Measurements from ENCODE around the gene VAV3.

The VAV3 gene

DNA sequence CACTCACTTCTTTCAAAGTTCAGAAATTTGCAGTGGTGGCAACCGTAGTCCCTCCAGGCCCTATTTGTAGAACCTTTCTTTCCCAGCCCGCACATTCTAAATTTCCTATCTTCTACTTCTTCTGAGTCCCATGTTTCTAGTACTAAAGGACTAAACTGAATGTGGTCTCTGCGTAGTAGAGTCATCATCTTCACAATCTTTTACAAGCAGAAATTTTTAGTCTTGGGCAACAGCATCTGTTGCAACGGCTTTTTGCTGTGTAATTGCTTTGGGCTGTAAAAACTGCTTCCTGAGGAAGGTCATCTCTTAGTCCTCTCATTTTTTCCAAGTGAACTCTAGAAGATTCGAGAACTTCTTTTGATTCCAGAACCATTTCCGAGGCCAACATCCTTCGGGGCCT is 23.9 kb downstream of the VAV3 start:
- TF ChIP-seq, protein P1, sequence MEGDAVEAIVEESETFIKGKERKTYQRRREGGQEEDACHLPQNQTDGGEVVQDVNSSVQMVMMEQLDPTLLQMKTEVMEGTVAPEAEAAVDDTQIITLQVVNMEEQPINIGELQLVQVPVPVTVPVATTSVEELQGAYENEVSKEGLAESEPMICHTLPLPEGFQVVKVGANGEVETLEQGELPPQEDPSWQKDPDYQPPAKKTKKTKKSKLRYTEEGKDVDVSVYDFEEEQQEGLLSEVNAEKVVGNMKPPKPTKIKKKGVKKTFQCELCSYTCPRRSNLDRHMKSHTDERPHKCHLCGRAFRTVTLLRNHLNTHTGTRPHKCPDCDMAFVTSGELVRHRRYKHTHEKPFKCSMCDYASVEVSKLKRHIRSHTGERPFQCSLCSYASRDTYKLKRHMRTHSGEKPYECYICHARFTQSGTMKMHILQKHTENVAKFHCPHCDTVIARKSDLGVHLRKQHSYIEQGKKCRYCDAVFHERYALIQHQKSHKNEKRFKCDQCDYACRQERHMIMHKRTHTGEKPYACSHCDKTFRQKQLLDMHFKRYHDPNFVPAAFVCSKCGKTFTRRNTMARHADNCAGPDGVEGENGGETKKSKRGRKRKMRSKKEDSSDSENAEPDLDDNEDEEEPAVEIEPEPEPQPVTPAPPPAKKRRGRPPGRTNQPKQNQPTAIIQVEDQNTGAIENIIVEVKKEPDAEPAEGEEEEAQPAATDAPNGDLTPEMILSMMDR (IDR thresholded peaks at IDR 0.05; ENCODE audit: insufficient read depth, low read length, missing control alignments), result no peak
- CTCF ChIA-PET, result no interaction called here
- no peak for DNase-seq (ENCODE audit: low read depth, low spot score)
- H3K4me3 ChIP-seq (ENCODE audit: low read depth, low read length), result no peak overlapping the region
- POLR2A ChIA-PET, result no interaction called here

DNA sequence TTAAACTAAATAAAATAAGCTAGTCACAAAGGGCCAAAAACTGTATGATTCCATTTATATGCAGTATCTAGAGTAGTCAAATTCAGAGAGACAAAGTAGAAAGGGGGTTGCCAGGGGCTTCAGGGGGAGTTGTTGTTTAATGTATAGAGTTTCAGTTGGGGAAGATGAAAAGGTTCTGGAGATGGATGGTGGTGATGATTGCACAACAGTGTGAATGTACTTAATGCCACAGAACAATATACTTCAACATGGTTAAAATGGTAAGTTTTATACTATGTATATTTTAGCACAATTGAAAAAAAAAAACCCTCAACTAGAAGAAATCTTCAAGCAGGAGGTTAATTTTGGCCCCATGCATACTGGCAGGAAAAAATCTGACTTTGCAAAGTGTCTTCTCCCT is 24.3 kb downstream of the VAV3 start:
- TF ChIP-seq, protein P1 (IDR thresholded peaks at IDR 0.05; ENCODE audit: insufficient read depth, low read length, missing control alignments), result no peak

DNA sequence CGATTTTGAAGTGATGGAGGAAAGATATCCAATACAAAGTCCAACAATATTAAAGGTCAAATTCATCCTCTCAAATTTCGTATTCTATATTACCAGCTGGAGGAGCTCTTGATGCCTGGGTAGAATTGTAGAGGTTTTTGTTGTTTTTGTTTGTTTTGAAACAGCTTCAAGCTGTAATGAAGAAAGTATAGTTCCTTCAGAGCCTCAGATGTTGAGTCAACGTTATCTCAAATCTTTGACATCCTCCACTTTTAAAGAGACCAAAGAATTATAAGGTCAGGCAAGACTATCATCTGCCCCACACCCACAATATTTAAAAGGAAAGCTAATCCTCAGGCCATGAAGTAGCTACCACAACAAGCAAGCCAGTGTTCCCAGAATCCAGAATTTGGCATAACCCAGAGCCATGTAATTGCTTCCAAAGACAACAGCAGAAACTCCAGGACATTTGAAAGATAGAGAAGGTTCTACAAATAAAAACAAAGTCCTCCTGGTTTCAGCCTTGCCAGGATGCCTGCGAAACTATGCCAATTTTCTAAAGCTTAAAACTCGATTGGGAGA is 24.9 kb downstream of the VAV3 start:
- CTCF ChIA-PET, result no interaction called here
- no peak for DNase-seq (ENCODE audit: low read depth, low spot score)
- TF ChIP-seq, protein P1 (IDR thresholded peaks at IDR 0.05; ENCODE audit: insufficient read depth, low read length, missing control alignments), result no peak
- H3K4me3 ChIP-seq (ENCODE audit: low read depth, low read length), result no peak overlapping the region
- POLR2A ChIA-PET, result no interaction called here

More for the DNA sequence above, 24.3 kb downstream of the VAV3 start:
- no peak for DNase-seq (ENCODE audit: low read depth, low spot score)
- POLR2A ChIA-PET, result no interaction called here
- H3K4me3 ChIP-seq (ENCODE audit: low read depth, low read length), result no peak overlapping the region
- CTCF ChIA-PET, result no interaction called here

DNA sequence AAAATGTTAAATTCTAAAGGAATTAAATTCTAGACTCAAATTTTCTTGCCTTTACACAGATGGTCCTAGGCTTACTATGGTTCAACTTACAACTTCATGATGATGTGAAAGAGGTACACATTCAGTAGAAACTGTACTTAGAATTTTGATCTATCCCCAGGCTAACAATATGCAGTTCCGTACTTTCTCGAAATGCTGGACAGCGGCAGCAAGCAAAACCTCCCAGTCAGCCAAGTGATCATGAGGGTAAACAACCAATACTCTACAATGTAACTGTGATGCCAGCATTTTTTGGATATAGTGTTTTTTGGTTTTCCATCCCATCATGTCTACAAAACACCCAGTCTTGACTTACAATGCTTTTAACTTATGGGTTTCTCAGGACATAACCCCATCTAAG is 25.7 kb downstream of the VAV3 start:
- ChIA-PET CTCF (no interaction called here), POLR2A (no interaction called here)

DNA sequence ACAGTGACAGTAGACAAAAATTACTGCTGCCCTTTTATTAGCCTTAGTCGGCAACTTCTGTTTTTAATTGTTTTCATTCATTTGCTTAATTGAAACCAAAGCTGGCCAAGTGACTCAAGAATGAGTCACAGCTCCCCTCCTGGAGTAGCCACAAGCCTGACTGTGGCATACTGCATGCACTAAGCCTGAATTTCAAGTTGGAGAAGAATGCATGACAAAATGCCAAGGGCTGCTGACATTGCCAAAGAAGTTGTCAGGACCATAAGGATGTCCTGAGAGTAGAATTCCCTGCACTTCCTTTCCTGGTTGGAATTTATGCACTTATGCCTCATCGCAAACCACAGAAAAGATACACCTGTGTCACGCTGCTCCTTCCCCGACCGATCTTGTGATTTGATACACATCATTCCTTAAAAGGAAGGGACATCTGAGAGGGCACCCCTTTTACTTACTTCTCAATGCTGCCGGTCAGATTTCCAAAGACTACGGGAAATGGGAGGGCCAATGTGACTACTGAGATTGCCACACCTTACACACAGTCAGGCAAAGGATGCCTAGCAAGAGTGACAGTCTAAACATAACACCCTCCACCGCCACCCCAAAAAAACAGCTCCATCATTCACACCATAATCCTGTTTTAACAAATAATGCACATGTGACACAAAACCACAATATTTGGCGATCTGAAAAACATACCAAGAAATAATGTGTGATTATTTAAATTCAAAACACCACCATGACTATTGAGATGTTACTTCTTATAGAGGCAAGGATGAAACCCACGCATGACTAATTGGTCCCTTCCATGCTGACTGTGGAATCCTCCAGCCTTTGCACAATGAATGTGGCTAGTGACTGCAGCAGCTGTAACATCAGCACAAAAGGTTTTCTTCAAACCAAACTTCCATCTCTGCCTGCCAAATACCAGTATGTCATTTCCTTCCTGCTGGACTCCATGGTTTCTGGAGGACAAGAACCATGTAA is 28.2 kb downstream of the VAV3 start:
- CTCF ChIA-PET, result no interaction called here
- H3K4me3 ChIP-seq (ENCODE audit: low read depth, low read length), result no peak overlapping the region
- TF ChIP-seq, protein P1 (IDR thresholded peaks at IDR 0.05; ENCODE audit: insufficient read depth, low read length, missing control alignments), result no peak
- DNase-seq (ENCODE audit: low read depth, low spot score), result peak; percentile 54
- POLR2A ChIA-PET, result no interaction called here

More for the DNA sequence above, 25.7 kb downstream of the VAV3 start:
- DNase-seq (ENCODE audit: low read depth, low spot score), result no peak
- H3K4me3 ChIP-seq (ENCODE audit: low read depth, low read length), result no peak overlapping the region
- TF ChIP-seq, protein P1 (IDR thresholded peaks at IDR 0.05; ENCODE audit: insufficient read depth, low read length, missing control alignments), result no peak

DNA sequence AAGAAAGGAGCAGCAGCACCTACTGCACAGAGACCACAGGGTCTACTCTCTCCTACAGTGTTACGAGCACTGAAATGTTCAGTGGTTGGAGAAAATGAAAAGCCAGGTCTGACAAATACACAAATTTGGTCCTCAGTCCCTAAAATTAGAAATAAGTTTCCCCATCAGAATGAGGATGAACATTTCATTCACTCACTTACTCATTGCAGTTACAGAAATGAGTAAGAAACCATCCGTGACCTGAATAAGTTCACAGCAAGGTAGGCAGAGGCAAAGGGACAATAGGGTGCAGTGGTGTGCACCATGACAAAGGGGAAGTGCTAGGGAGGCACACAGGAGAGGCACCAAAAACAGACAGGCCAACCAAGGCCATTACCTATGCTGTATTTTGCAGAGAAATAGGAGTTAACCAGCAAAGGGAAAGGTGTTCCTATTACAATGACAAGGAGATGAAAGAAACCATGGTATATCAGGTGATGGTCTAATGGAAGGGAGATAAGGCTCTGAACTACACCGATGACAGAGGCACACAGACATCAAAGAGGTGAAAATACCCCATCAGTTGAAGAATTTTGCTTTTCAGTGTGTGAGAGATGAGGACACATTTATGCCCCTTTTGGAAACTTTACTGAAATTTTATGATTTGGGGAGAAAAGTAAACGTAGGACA is 29.4 kb downstream of the VAV3 start:
- no peak for DNase-seq (ENCODE audit: low read depth, low spot score)
- no peak overlapping the region for H3K4me3 ChIP-seq (ENCODE audit: low read depth, low read length)
- ChIA-PET CTCF (no interaction called here), POLR2A (no interaction called here)
- TF ChIP-seq, protein P1 (IDR thresholded peaks at IDR 0.05; ENCODE audit: insufficient read depth, low read length, missing control alignments), result no peak

All from AG04449 (cell line).